ENCODE measurements around the gene CDH15. TPM values are rescaled to one million over a fixed set of nuclear protein-coding genes. Genes with fewer than 3 reads are reported as not detected.

CDH15 gene
- total and polyA plus RNA-seq, 9 of the 15 experiments (the other 6 are each of a cell fraction or from before 2014, with no cell fraction given), result 0.07 to 0.18 TPM; not detected in 7

DNA sequence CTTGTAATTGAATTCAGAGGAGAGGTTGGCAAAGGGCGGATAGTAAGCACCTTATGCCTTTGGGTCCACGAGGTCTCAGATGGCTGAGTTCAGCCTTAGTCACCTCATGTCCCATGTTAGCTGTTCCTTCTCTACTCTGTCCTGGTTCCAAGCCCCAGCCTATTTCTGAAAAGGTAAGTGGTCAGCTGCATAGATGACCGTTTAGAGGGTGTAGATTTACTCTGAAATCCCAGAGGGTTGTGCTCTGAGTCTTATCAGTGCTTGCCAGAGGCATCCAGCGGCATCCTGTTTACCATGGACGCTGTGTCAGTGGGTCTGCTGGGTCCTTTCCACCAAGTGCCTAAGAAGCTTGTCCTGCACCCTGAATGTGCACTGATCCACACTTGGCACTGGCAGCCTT, 47.8 kb downstream of the CDH15 start (continued):
- no peak for TF ChIP-seq MYC (IDR thresholded peaks at IDR 0.05; ENCODE audit: low read depth, low read length)
- no peak for TF ChIP-seq MYC (CRISPR knock-in tag; IDR thresholded peaks at IDR 0.05; ENCODE audit: borderline replicate concordance, low read depth)
- no peak for TF ChIP-seq ZNF175 (CRISPR knock-in tag; IDR thresholded peaks at IDR 0.05; ENCODE audit: low read depth)
- TF ChIP-seq, protein P1, sequence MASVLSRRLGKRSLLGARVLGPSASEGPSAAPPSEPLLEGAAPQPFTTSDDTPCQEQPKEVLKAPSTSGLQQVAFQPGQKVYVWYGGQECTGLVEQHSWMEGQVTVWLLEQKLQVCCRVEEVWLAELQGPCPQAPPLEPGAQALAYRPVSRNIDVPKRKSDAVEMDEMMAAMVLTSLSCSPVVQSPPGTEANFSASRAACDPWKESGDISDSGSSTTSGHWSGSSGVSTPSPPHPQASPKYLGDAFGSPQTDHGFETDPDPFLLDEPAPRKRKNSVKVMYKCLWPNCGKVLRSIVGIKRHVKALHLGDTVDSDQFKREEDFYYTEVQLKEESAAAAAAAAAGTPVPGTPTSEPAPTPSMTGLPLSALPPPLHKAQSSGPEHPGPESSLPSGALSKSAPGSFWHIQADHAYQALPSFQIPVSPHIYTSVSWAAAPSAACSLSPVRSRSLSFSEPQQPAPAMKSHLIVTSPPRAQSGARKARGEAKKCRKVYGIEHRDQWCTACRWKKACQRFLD (CRISPR knock-in tag; IDR thresholded peaks at IDR 0.05), result no peak
- TF ChIP-seq HIVEP1 (CRISPR knock-in tag; IDR thresholded peaks at IDR 0.05), result no peak
- no peak for TF ChIP-seq COPS2 (conservative IDR thresholded peaks at IDR 0.05)
- no peak for TF ChIP-seq NCOA6 (IDR thresholded peaks at IDR 0.05)
- TF ChIP-seq C11orf30 (IDR thresholded peaks at IDR 0.05; ENCODE audit: low read depth), result no peak
- no peak for TF ChIP-seq TSC22D4 (tag; IDR thresholded peaks at IDR 0.05)
- TF ChIP-seq, protein P2, sequence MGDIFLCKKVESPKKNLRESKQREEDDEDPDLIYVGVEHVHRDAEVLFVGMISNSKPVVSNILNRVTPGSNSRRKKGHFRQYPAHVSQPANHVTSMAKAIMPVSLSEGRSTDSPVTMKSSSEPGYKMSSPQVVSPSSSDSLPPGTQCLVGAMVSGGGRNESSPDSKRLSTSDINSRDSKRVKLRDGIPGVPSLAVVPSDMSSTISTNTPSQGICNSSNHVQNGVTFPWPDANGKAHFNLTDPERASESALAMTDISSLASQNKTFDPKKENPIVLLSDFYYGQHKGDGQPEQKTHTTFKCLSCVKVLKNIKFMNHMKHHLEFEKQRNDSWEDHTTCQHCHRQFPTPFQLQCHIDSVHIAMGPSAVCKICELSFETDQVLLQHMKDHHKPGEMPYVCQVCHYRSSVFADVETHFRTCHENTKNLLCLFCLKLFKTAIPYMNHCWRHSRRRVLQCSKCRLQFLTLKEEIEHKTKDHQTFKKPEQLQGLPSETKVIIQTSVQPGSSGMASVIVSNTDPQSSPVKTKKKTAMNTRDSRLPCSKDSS (IDR thresholded peaks at IDR 0.05; ENCODE audit: low read depth, partially characterized antibody), result no peak
- TF ChIP-seq, protein P3, sequence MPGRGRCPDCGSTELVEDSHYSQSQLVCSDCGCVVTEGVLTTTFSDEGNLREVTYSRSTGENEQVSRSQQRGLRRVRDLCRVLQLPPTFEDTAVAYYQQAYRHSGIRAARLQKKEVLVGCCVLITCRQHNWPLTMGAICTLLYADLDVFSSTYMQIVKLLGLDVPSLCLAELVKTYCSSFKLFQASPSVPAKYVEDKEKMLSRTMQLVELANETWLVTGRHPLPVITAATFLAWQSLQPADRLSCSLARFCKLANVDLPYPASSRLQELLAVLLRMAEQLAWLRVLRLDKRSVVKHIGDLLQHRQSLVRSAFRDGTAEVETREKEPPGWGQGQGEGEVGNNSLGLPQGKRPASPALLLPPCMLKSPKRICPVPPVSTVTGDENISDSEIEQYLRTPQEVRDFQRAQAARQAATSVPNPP (IDR thresholded peaks at IDR 0.05; ENCODE audit: borderline replicate concordance, insufficient read depth, insufficient read length), result no peak
- TF ChIP-seq KDM1A (IDR thresholded peaks at IDR 0.05), result peak; percentile 81 to 84
- no peak for TF ChIP-seq ZNF766 (CRISPR knock-in tag; conservative IDR thresholded peaks at IDR 0.05)
- no peak for TF ChIP-seq RBM22 (IDR thresholded peaks at IDR 0.05; ENCODE audit: low read depth, low read length, poor library complexity, severe bottlenecking)
- no peak for TF ChIP-seq SMAD3 (CRISPR knock-in tag; conservative IDR thresholded peaks at IDR 0.05)
- TF ChIP-seq NR2C1 (IDR thresholded peaks at IDR 0.05), result peak; percentile 23; the same call in 1 of the 2 replicates
- TF ChIP-seq NR2C1 (tag; IDR thresholded peaks at IDR 0.05), result no peak
- TF ChIP-seq NEUROD1 (IDR thresholded peaks at IDR 0.05; ENCODE audit: borderline replicate concordance, low read depth, low read length, partially characterized antibody), result no peak
- no peak for TF ChIP-seq ZFX (CRISPR knock-in tag; IDR thresholded peaks at IDR 0.05)
- no peak for TF ChIP-seq IRF2 (CRISPR knock-in tag; IDR thresholded peaks at IDR 0.05)
- TF ChIP-seq EGR1 (conservative IDR thresholded peaks at IDR 0.05), result no peak
- TF ChIP-seq TBP (optimal IDR thresholded peaks at IDR 0.05; ENCODE audit: low read depth, low read length), result peak; percentile 20
- TF ChIP-seq, protein P4, sequence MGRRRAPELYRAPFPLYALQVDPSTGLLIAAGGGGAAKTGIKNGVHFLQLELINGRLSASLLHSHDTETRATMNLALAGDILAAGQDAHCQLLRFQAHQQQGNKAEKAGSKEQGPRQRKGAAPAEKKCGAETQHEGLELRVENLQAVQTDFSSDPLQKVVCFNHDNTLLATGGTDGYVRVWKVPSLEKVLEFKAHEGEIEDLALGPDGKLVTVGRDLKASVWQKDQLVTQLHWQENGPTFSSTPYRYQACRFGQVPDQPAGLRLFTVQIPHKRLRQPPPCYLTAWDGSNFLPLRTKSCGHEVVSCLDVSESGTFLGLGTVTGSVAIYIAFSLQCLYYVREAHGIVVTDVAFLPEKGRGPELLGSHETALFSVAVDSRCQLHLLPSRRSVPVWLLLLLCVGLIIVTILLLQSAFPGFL (CRISPR knock-in tag; IDR thresholded peaks at IDR 0.05), result no peak
- no peak for TF ChIP-seq ELF1 (tag; IDR thresholded peaks at IDR 0.05)
- TF ChIP-seq NFE2 (IDR thresholded peaks at IDR 0.05; ENCODE audit: low read depth), result no peak
- TF ChIP-seq, protein P5, sequence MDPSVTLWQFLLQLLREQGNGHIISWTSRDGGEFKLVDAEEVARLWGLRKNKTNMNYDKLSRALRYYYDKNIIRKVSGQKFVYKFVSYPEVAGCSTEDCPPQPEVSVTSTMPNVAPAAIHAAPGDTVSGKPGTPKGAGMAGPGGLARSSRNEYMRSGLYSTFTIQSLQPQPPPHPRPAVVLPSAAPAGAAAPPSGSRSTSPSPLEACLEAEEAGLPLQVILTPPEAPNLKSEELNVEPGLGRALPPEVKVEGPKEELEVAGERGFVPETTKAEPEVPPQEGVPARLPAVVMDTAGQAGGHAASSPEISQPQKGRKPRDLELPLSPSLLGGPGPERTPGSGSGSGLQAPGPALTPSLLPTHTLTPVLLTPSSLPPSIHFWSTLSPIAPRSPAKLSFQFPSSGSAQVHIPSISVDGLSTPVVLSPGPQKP (CRISPR knock-in tag; IDR thresholded peaks at IDR 0.05), result no peak

Measured in K562 (cell line).